K562 (cell line): ENCODE data around the gene LAMC1. TPM values are rescaled to one million over a fixed set of nuclear protein-coding genes. Genes with fewer than 3 reads are reported as not detected.

Source experiments
- ATAC-seq: fragments of 200-7000 bp; cut with Tn5 transposase; 3 replicates; pipeline ENCODE4 v1.9.1; 2020; ENCODE audit warnings: moderate library complexity
- BruUV-seq: library from RNA; stranded (reverse); fragments of 400-500 nt; replicated peaks from 2 replicates; lab custom pipeline; 2021; lab: Mats Ljungman, UMichigan
- CTCF ChIA-PET: fragments of 300-600 bp; formaldehyde crosslinking; extraction: SDS; loops from one replicate; lab custom pipeline; 2021; ENCODE audit warnings: low intra/inter-chr PET ratio; lab: Yijun Ruan, JAX
- POLR2A ChIA-PET: fragments of 300-600, 350-650 bp; sonication (Branson Sonifier 250); formaldehyde crosslinking; extraction: SDS; loops from one replicate; lab custom pipeline; 2021; ENCODE audit warnings: antibody characterized with exemption, inconsistent platforms; lab: Yijun Ruan, JAX
- DNase-seq, 4 experiments: peaks; one replicate each; pipeline versions ENCODE4 v3.0.0 to v3.0.0-alpha.2; 2011 to 2018; ENCODE audit warnings: low spot score in 3 of 4, mixed read lengths in 3 of 4; ENCODE audit errors: extremely low read depth in 1 of 4
- FAIRE-seq: peaks from 2 replicates; lab custom pipeline; 2011; peaks lifted over from hg19 to GRCh38; lab: Jason Lieb, UNC
- H2AFZ ChIP-seq: 2 replicates; pipeline ENCODE4 v1.6.0; 2011; ENCODE audit warnings: low read depth, low read length, control low read depth, inconsistent platforms
- H3K27ac ChIP-seq: fragments of 200-600 bp; 3 replicates; pipeline ENCODE4 v1.8.0; 2011; ENCODE audit warnings: low read depth, mild to moderate bottlenecking, control low read depth, inconsistent platforms, low read length, moderate library complexity, mixed read lengths; ENCODE audit errors: extremely low read depth
- H3K27me3 ChIP-seq, 2 experiments: fragments of 300-600 bp in 1 of 2; 2 replicates in 1 of 2; 3 replicates in 1 of 2; pipeline versions ENCODE4 v1.6.0 to v1.8.0; 2011; ENCODE audit warnings: inconsistent platforms in 2 of 2, low read length in 2 of 2, mild to moderate bottlenecking in 1 of 2, mixed read lengths in 1 of 2, moderate library complexity in 1 of 2; ENCODE audit not compliant: control insufficient read depth in 2 of 2, insufficient read depth in 2 of 2
- H3K36me3 ChIP-seq: fragments of 300-600 bp; 3 replicates; pipeline ENCODE4 v1.8.0; 2011; ENCODE audit warnings: mild to moderate bottlenecking, low read length, inconsistent platforms; ENCODE audit not compliant: control insufficient read depth, insufficient read depth
- H3K4me1 ChIP-seq, 2 experiments: fragments of 200-600 bp in 1 of 2; replicated peaks in 1 of 2; 2 replicates in 1 of 2; 3 replicates in 1 of 2; pipeline versions ENCODE4 v1.5.1 to v1.8.0; 2011; ENCODE audit warnings: inconsistent platforms in 2 of 2, low read length in 2 of 2, mild to moderate bottlenecking in 1 of 2, mixed read lengths in 1 of 2, moderate library complexity in 1 of 2; ENCODE audit not compliant: control insufficient read depth in 2 of 2, insufficient read depth in 2 of 2
- H3K4me2 ChIP-seq: 2 replicates; pipeline ENCODE4 v1.6.1; 2011; ENCODE audit warnings: low read length, control low read depth, inconsistent platforms, mixed read lengths; ENCODE audit not compliant: insufficient read depth
- H3K4me3 ChIP-seq: fragments of 200-600 bp; sonication (generic), shearing (Covaris generic); 2 replicates; pipeline ENCODE4 v1.5.1; 2016; ENCODE audit warnings: control low read depth, inconsistent platforms
- H3K79me2 ChIP-seq: fragments of 200-600 bp; 3 replicates; pipeline ENCODE4 v1.8.0; 2011; ENCODE audit warnings: low read length, inconsistent platforms; ENCODE audit not compliant: control insufficient read depth, insufficient read depth
- H3K9ac ChIP-seq, 2 experiments: 2 replicates each; pipeline versions ENCODE4 v1.6.0 to v1.6.1; 2011; ENCODE audit warnings: low read depth in 2 of 2, low read length in 2 of 2, control low read depth in 1 of 2, inconsistent platforms in 1 of 2, mild to moderate bottlenecking in 1 of 2, mixed read lengths in 1 of 2; ENCODE audit not compliant: insufficient read depth in 1 of 2
- H3K9me1 ChIP-seq: one replicate; pipeline ENCODE4 v1.6.0; 2011; ENCODE audit warnings: inconsistent platforms, mild to moderate bottlenecking, low read length, moderate library complexity; ENCODE audit not compliant: control insufficient read depth, insufficient read depth
- H3K9me3 ChIP-seq: replicated peaks from 2 replicates; pipeline ENCODE4 v1.5.1; 2011; ENCODE audit warnings: low read depth, low read length, inconsistent platforms; ENCODE audit not compliant: control insufficient read depth, insufficient read depth
- H4K20me1 ChIP-seq: replicated peaks from 2 replicates; pipeline ENCODE4 v1.6.1; 2011; ENCODE audit warnings: low read length, inconsistent platforms, mixed read lengths; ENCODE audit not compliant: control insufficient read depth, insufficient read depth
- ARHGAP35 ChIP-seq: fragments of 450-650 bp; IDR thresholded peaks from 2 replicates; pipeline ENCODE4 v1.6.1; 2018; ENCODE audit not compliant: partially characterized antibody
- RNF2 ChIP-seq: sonication (generic); IDR thresholded peaks from 2 replicates; pipeline ENCODE4 v1.6.1; 2016
- SPI1 ChIP-seq: IDR thresholded peaks from 2 replicates; pipeline ENCODE4 v1.6.1; 2011; ENCODE audit warnings: low read depth, low read length, control low read depth, borderline replicate concordance
- TOE1 ChIP-seq, 2 experiments: fragments of 450-650 bp in 1 of 2; sonication (generic) in 1 of 2; formaldehyde crosslinking in 1 of 2; IDR thresholded peaks; 2 replicates each; pipeline versions ENCODE4 v1.7.1 to v1.8.0; 2016 to 2022; ENCODE audit warnings: borderline replicate concordance in 2 of 2, mild to moderate bottlenecking in 2 of 2, antibody characterized with exemption in 1 of 2, inconsistent platforms in 1 of 2, low read depth in 1 of 2, missing genetic modification reagents in 1 of 2, moderate library complexity in 1 of 2
- ZNF324 ChIP-seq: fragments of 250-450 bp; sonication (Bioruptor Pico); IDR thresholded peaks from 2 replicates; pipeline ENCODE4 v1.4.0; 2020; ENCODE audit warnings: mild to moderate bottlenecking
- ZNF57 ChIP-seq: fragments of 450-650 bp; formaldehyde crosslinking; IDR thresholded peaks from 2 replicates; pipeline ENCODE4 v1.4.0; 2020; ENCODE audit warnings: mild to moderate bottlenecking, moderate library complexity
- WGBS: fragments of 100-300 bp; shearing (Covaris generic); methylation state at CpG from one replicate; pipeline ENCODE4 v1.1.6; 2016; ENCODE audit warnings: low coverage, mixed read lengths; ENCODE audit not compliant: insufficient coverage; ENCODE audit errors: missing lambda C conversion rate; 5-methylcytosine and 5-hydroxymethylcytosine counted together
- in situ Hi-C: fragments of 300-500 bp; cut with MboI; formaldehyde crosslinking; loops from 4 replicates; pipeline ENCODE4 v1.15.0; 2018; ENCODE audit warnings: inconsistent platforms, mixed read lengths
- intact Hi-C: fragments of 100-400 bp; cut with micrococcal nuclease; formaldehyde crosslinking; loops from 2 replicates; pipeline ENCODE4 v1.14.2; 2022
- polyA plus RNA-seq, 8 experiments: library from polyadenylated mRNA; depleted of rRNA in 4 of 8; stranded (reverse) in 5 of 8; unstranded in 3 of 8; fragments of >200 nt; fragmentation: Nextera tagmentation in 2 of 8; fragmentation: Illumina TruSeq in 1 of 8; extraction: Ambion mirVana in 2 of 8; extraction: Trizol in 1 of 8; gene quantifications; 2 replicates each; pipeline versions ENCODE4 v1.2.1 to v1.2.3, GENCODE V29; 2011 to 2014; ENCODE audit warnings: inconsistent platforms in 1 of 8, missing spikeins in 1 of 8
- total RNA-seq, 7 experiments: library from RNA; depleted of rRNA in 6 of 7; stranded (reverse); fragments of >200 nt in 6 of 7; fragmentation: Illumina TruSeq in 2 of 7; extraction: Trizol in 2 of 7; gene quantifications; 2 replicates each; pipeline versions ENCODE4 v1.2.1 to v1.2.3, GENCODE V29; 2011 to 2021; ENCODE audit warnings: low replicate concordance in 1 of 7
- TF ChIP-seq, protein P1 (sequence below), 3 experiments: IDR thresholded peaks in 2 of 3; conservative IDR thresholded peaks in 1 of 3; 2 replicates each; pipeline ENCODE4 v1.5.1; 2011 to 2012; ENCODE audit warnings: low read length in 3 of 3, mild to moderate bottlenecking in 3 of 3, control low read depth in 2 of 3, improper control_type of control experiment in 1 of 3, inconsistent platforms in 1 of 3, low read depth in 1 of 3, mixed read lengths in 1 of 3, moderate library complexity in 1 of 3; ENCODE audit not compliant: insufficient read depth in 2 of 3
- TF ChIP-seq, protein P2 (sequence below): fragments of 250-450 bp; sonication (Bioruptor Pico); IDR thresholded peaks from 2 replicates; pipeline ENCODE4 v1.5.0; 2021
- TF ChIP-seq, protein P3 (sequence below), 2 experiments: fragments of 200-800 bp in 1 of 2; sonication (Bioruptor generic) in 1 of 2; sonication (generic) in 1 of 2; formaldehyde crosslinking in 1 of 2; IDR thresholded peaks in 1 of 2; conservative IDR thresholded peaks in 1 of 2; 2 replicates each; pipeline versions ENCODE4 v1.5.0 to v1.6.1; 2016 to 2020; ENCODE audit warnings: missing compliant biosample characterization in 1 of 2, missing genetic modification characterization in 1 of 2, missing genetic modification reagents in 1 of 2
- TF ChIP-seq, protein P4 (sequence below): sonication (generic); formaldehyde crosslinking; IDR thresholded peaks from 2 replicates; pipeline ENCODE4 v1.8.0; 2022; ENCODE audit warnings: mild to moderate bottlenecking, missing genetic modification reagents

LAMC1 gene
- total and polyA plus RNA-seq, 9 of the 15 experiments (the other 6 are each of a cell fraction or from before 2014, with no cell fraction given) = 0.07 to 0.71 (median 0.13) TPM; not detected in 2

DNA sequence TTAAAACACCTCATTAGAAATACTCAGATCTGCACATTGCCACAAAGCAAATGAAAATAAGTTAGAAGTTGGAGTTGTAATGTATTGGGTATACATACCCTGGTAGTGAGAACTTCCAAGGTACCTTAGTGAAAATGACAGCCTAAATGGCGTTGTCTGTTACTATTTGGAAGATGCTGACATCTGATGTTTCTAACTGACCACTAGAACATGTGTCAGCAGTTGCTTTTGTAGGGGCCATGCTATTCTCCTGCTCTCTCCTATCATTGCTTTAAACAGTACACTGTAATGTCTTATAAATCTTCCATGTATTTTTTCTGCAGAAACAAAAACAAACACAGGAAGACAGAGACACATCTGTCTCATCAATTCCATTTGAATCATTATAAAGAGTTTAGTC, 40.1 kb downstream of the LAMC1 start:
- in situ Hi-C loops (no loop called here), intact Hi-C loops (no loop called here)
- Histone ChIP-seq H2AFZ (no peak overlapping the region), H3K36me3 (no peaks in the 10 kb centered on the region), H3K4me1 (no peaks in the 10 kb centered on the region), H4K20me1 (no peaks in the 10 kb centered on the region), H3K9me1 (no peaks in the 10 kb centered on the region), H3K4me2 (no peak overlapping the region), H3K9me3 (no peaks in the 10 kb centered on the region), H3K4me3 (no peak overlapping the region), H3K79me2 (no peaks in the 10 kb centered on the region), H3K27ac (no peak overlapping the region), H3K9ac (no peak overlapping the region), H3K27me3 (no peaks in the 10 kb centered on the region)
- DNase-seq (no peak), FAIRE-seq (no peak), ATAC-seq (no peak)
- CTCF ChIA-PET = no interaction called here
- WGBS = 0% methylated on average over 1 of the region's 1 CpG
- BruUV-seq = no TSS peak
- TF ChIP-seq ZNF57 (CRISPR knock-in tag) (no peak), ARHGAP35 (no peak), RNF2 (no peak), ZNF324 (no peak)
- TF ChIP-seq, all 486 proteins: peak for 0
- POLR2A ChIA-PET = interaction anchor here (1.7 kb wide), 1 partner anchor 9 kb away, joined by 7 read pairs; no protein-coding TSS in a partner anchor

DNA sequence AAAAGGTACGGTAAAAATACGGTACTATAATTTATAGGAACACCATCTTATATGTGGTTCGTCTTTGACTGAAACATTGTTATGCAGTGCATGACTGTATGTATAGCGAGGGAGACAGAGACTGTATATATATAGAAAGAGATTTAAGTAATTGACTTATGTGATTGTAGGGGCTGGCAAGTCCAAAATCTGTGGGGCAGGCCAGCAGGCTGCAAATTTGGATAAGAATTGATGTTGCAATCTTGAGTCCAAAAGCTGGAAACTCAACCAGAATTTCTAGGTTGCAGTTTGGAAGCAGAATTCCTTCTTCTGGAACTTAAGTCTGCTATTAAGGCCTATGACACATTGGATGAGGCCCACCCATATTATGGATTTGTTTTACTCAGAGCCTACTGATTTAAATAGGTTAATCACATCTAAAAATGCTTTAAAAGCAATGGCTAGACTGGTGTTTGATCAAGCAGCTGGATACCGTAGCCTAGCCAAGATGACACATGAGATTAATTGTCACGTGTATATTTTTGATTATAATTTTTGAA, 42.0 kb downstream of the LAMC1 start:
- no peaks in the 10 kb centered on the region for H3K36me3 ChIP-seq
- H3K4me3 ChIP-seq = no peak overlapping the region
- in situ Hi-C loops = no loop called here
- no peak overlapping the region for H2AFZ ChIP-seq
- H3K9me1 ChIP-seq = no peaks in the 10 kb centered on the region
- H4K20me1 ChIP-seq = no peaks in the 10 kb centered on the region
- ATAC-seq (no peak), DNase-seq (no peak), FAIRE-seq (no peak)
- intact Hi-C loops = no loop called here
- no peak overlapping the region for H3K9ac ChIP-seq
- CTCF ChIA-PET = no interaction called here
- no peak overlapping the region for H3K27ac ChIP-seq
- H3K79me2 ChIP-seq = no peaks in the 10 kb centered on the region
- WGBS = 1% methylated on average over 6 of the region's 6 CpGs
- H3K4me2 ChIP-seq = no peak overlapping the region
- no TSS peak for BruUV-seq
- H3K4me1 ChIP-seq = no peaks in the 10 kb centered on the region
- no peaks in the 10 kb centered on the region for H3K9me3 ChIP-seq
- POLR2A ChIA-PET = interaction anchor here (0.5 kb wide), 1 partner anchor 505 kb away, joined by 3 read pairs; no protein-coding TSS in a partner anchor
- 0 out of 5 replicates have a peak, but pooled peaks cover 0 to 2% of the 10 kb centered on the region in 2 experiments for H3K27me3 ChIP-seq
- no peak for TF ChIP-seq SPI1
- TF ChIP-seq, protein P1, sequence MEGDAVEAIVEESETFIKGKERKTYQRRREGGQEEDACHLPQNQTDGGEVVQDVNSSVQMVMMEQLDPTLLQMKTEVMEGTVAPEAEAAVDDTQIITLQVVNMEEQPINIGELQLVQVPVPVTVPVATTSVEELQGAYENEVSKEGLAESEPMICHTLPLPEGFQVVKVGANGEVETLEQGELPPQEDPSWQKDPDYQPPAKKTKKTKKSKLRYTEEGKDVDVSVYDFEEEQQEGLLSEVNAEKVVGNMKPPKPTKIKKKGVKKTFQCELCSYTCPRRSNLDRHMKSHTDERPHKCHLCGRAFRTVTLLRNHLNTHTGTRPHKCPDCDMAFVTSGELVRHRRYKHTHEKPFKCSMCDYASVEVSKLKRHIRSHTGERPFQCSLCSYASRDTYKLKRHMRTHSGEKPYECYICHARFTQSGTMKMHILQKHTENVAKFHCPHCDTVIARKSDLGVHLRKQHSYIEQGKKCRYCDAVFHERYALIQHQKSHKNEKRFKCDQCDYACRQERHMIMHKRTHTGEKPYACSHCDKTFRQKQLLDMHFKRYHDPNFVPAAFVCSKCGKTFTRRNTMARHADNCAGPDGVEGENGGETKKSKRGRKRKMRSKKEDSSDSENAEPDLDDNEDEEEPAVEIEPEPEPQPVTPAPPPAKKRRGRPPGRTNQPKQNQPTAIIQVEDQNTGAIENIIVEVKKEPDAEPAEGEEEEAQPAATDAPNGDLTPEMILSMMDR (IDR thresholded peaks at IDR 0.05 in 2 of 3, conservative IDR thresholded peaks at IDR 0.05 in 1 of 3; ENCODE audit: insufficient read depth in 2 of 3, low read depth in 1 of 3, low read length in 3 of 3) = no peak
- TF ChIP-seq TOE1 (IDR thresholded peaks at IDR 0.05; ENCODE audit: borderline replicate concordance) = no peak
- no peak for TF ChIP-seq TOE1 (CRISPR knock-in tag; IDR thresholded peaks at IDR 0.05; ENCODE audit: borderline replicate concordance, low read depth)
- TF ChIP-seq, protein P2, sequence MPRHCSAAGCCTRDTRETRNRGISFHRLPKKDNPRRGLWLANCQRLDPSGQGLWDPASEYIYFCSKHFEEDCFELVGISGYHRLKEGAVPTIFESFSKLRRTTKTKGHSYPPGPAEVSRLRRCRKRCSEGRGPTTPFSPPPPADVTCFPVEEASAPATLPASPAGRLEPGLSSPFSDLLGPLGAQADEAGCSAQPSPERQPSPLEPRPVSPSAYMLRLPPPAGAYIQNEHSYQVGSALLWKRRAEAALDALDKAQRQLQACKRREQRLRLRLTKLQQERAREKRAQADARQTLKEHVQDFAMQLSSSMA (CRISPR knock-in tag) = no peak
- TF ChIP-seq, protein P3, sequence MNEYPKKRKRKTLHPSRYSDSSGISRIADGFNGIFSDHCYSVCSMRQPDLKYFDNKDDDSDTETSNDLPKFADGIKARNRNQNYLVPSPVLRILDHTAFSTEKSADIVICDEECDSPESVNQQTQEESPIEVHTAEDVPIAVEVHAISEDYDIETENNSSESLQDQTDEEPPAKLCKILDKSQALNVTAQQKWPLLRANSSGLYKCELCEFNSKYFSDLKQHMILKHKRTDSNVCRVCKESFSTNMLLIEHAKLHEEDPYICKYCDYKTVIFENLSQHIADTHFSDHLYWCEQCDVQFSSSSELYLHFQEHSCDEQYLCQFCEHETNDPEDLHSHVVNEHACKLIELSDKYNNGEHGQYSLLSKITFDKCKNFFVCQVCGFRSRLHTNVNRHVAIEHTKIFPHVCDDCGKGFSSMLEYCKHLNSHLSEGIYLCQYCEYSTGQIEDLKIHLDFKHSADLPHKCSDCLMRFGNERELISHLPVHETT (CRISPR knock-in tag; conservative IDR thresholded peaks at IDR 0.05 in 1 of 2, IDR thresholded peaks at IDR 0.05 in 1 of 2) = no peak
- TF ChIP-seq, protein P4, sequence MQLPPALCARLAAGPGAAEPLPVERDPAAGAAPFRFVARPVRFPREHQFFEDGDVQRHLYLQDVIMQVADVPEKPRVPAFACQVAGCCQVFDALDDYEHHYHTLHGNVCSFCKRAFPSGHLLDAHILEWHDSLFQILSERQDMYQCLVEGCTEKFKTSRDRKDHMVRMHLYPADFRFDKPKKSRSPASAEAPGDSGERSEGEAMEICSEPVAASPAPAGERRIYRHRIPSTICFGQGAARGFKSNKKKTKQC (CRISPR knock-in tag) = no peak
